ENCODE results near the gene TIMM8B.

DNA sequence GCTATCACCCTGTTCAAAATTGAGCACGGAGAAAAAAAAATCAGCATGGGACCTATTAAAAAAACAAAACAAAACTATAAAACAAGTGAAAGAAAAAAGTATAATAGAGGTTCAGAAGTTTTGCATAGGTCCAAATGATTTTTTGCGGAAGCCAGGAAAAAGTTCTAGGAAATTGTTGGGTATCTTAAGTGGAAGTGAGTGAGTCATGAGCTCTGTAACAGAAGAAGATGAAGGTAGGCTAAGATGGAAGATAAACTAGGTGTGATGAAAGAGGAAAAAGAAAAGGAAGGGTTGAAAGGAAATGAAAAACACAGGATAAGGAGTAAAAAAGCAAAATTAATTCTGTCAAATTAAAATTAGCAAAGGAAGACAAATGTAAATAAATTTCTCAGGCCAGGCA is 27.9 kb upstream of the TIMM8B start:
- no peak for TF ChIP-seq CTCF (IDR thresholded peaks at IDR 0.05)
- no peak for TF ChIP-seq POLR2AphosphoS5 (IDR thresholded peaks at IDR 0.05; ENCODE audit: low read depth, low read length)
- TF ChIP-seq, protein P1, sequence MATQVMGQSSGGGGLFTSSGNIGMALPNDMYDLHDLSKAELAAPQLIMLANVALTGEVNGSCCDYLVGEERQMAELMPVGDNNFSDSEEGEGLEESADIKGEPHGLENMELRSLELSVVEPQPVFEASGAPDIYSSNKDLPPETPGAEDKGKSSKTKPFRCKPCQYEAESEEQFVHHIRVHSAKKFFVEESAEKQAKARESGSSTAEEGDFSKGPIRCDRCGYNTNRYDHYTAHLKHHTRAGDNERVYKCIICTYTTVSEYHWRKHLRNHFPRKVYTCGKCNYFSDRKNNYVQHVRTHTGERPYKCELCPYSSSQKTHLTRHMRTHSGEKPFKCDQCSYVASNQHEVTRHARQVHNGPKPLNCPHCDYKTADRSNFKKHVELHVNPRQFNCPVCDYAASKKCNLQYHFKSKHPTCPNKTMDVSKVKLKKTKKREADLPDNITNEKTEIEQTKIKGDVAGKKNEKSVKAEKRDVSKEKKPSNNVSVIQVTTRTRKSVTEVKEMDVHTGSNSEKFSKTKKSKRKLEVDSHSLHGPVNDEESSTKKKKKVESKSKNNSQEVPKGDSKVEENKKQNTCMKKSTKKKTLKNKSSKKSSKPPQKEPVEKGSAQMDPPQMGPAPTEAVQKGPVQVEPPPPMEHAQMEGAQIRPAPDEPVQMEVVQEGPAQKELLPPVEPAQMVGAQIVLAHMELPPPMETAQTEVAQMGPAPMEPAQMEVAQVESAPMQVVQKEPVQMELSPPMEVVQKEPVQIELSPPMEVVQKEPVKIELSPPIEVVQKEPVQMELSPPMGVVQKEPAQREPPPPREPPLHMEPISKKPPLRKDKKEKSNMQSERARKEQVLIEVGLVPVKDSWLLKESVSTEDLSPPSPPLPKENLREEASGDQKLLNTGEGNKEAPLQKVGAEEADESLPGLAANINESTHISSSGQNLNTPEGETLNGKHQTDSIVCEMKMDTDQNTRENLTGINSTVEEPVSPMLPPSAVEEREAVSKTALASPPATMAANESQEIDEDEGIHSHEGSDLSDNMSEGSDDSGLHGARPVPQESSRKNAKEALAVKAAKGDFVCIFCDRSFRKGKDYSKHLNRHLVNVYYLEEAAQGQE (IDR thresholded peaks at IDR 0.05; ENCODE audit: insufficient read depth in 1 of 2, low read depth in 2 of 2, low read length in 1 of 2): no peak
- no peak for TF ChIP-seq TCF7L2 (IDR thresholded peaks at IDR 0.05; ENCODE audit: low read depth, low read length)
- TF ChIP-seq SIN3A (IDR thresholded peaks at IDR 0.05; ENCODE audit: borderline replicate concordance, insufficient read depth, low read depth, low read length): no peak

Measured in Panc1 (cell line).